ENCODE data around the gene ATP1A1.

The ATP1A1 gene

GRCh38 chr1:116372651-116373430 is at the start of gene ATP1A1:
Gene ATP1A1, plus strand, starts transcription at chr1:116373244. Its CDS starts 268 bp downstream, at chr1:116373512.
- DNase-seq (ENCODE audit: low read depth in 2 of 2): peak; percentile 68 to 74

DNA sequence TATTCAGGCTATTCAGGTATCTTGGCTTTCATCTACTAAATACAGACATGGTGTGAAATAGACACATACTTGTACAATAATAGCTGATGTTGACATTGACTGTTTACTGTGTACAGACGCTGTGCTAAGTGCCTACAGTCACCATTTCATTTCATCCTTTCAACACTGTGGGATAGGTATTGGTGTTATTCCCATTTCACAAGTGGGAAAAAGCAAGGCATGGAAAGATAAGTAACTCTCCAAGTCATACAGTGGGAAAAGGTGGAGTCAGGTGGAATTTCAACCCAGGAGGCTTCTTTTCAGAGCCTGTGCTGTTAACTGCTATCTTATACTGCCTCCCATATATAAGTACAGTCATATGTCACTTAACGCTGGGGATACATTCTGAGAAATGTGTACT is 49.6 kb upstream of the ATP1A1 start:
- DNase-seq (ENCODE audit: low read depth in 2 of 2): no peak

GRCh38 chr1:116324411-116324810 is 48.6 kb upstream of the ATP1A1 start:
- DNase-seq (ENCODE audit: low read depth in 2 of 2): no peak

- DNase-seq (ENCODE audit: low read depth in 2 of 2): no peak
These were observed 47.9 kb upstream of the ATP1A1 start for GRCh38 chr1:116325104-116325503.

GRCh38 chr1:116325922-116326321 is 47.1 kb upstream of the ATP1A1 start:
- DNase-seq (ENCODE audit: low read depth in 2 of 2): no peak

- DNase-seq (ENCODE audit: low read depth in 2 of 2): no peak
These were observed 46.6 kb upstream of the ATP1A1 start for GRCh38 chr1:116326486-116326885.

GRCh38 chr1:116328671-116329070 is 44.4 kb upstream of the ATP1A1 start:
- DNase-seq (ENCODE audit: low read depth in 2 of 2): no peak

- DNase-seq (ENCODE audit: low read depth in 2 of 2): no peak
These were observed 43.3 kb upstream of the ATP1A1 start for GRCh38 chr1:116329524-116330341.

GRCh38 chr1:116330342-116330652 is 42.7 kb upstream of the ATP1A1 start:
- DNase-seq (ENCODE audit: low read depth in 2 of 2): no peak

GRCh38 chr1:116330846-116331245 is 42.2 kb upstream of the ATP1A1 start:
- no peak for DNase-seq (ENCODE audit: low read depth in 2 of 2)

DNA sequence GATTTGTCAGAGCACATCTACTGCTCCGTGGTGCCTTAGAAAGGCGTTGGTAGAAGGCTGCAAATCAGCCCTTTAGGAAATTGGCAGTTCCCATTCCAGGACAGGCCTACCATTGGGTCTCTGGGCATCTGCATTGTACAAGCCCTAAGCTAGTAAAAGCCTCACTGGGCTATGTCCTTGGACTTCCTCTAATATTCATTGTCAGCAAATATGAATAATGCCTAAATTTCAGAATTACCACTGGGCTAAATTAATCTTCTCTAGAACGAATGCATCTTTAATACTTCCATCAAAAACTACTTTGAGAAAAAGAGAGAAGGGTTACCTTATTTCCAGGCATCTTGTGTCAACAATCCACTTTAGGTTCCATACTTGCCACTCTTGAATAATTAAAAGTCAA is 41.5 kb upstream of the ATP1A1 start:
- DNase-seq (ENCODE audit: low read depth in 2 of 2): no peak

- no peak for DNase-seq (ENCODE audit: low read depth in 2 of 2)
These were observed 40.6 kb upstream of the ATP1A1 start for GRCh38 chr1:116332451-116332850.

DNA sequence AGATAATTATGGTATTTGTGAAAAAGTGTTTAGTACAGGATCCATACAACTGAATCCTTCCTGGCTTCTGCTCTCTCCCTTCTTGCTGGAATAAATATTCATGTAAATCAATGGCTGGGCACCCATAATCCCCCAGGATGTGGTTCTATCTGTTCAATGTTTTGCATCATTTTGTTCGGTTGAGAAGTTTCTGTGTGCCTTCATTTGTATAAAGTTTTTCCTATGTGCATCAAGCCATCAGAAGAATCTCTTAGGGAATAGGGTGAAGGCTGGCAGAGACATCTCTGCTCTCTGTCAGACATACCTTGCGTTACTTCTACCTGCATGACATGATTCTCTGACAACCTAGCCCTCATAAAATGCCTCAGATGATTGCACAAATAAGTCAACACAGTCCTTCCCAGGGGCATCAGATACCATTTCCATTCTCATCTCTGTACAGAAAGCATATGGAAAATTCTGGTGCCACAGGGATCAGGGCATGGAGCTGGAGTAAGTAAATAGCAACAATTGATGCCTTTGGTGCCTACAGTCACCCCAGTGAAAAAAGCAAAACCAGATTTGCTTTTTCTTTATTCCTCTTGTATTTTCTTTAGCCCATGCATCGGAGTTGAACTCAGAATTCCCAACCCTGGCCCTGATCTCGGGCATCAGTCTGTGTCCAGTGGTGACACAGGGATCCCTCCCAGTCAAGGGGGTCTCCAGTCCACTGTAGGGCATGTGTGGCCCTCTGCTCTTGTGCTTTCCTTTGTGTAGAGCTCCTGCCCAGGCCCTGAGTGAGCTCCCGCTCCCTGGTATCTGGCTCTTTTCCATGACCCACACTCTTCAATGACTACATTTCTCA is 39.7 kb upstream of the ATP1A1 start:
- no peak for DNase-seq (ENCODE audit: low read depth in 2 of 2)

DNA sequence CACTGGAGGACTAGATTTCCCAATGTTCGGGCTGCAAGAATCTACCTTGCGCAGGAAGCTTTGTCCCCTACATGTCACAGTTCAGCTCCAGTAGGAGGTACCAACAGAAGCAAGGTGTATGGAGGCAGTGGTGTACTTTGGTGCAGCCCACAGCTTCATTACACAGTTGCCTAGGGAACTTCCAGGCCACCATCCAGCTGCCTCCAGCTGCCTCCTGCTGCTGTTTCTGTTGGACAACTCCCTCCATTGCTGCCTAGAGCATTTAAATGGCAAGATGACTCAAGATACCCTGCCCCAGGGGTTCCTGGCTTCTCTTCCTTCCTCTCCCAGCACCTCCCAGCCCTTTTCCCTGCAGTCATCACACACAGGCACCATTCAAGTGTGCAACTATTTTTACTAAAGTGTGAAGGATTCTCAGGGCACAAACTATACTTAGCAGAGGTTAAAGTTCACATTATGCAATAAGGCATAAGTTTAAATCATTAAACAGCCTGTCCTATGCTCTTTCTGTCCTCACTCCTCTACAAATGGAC is 39.0 kb upstream of the ATP1A1 start:
- no peak for DNase-seq (ENCODE audit: low read depth in 2 of 2)

GRCh38 chr1:116334868-116335635 is 38.0 kb upstream of the ATP1A1 start:
- DNase-seq (ENCODE audit: low read depth in 2 of 2): no peak

GRCh38 chr1:116335850-116336624 is 37.0 kb upstream of the ATP1A1 start:
- DNase-seq (ENCODE audit: low read depth in 2 of 2): no peak

DNA sequence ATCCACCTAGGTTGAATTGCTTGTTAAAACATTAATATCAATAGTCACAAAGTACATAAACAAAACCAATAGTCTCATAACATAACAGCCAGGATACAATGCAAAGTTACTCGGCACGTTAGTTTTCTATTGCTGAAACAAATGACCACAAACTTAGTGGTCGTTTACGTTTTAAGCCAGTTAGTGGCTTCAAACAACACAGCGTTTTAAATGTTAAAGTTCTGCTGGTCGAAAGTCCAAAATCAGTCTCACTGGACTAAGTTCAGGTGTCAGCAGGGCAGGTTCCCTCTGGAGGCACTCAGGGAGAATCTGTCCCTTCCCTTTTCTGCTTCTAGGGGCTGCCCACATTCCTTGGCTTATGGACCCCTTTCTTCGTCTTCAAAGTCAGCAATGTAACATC is 35.6 kb upstream of the ATP1A1 start:
- DNase-seq (ENCODE audit: low read depth in 2 of 2): no peak

DNA sequence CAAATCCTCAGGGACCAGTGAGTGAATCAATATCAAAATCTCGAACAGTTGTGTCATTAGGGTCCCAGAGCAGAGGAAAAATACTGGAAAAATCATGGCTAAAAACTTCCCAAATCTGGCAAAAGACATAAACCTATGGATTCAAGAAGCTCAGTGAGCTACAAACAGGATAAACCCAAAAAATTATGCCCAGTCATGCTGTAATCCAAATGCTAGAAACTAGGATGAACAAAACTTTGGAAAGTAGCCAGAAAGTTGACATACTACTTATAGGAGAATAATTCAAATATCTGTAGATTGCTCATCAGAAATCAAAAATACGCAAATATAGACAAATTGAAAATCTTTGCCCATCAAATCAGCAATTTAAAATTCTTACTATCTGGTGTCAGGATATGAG is 34.6 kb upstream of the ATP1A1 start:
- DNase-seq (ENCODE audit: low read depth in 2 of 2): no peak

- no peak for DNase-seq (ENCODE audit: low read depth in 2 of 2)
These were observed 32.4 kb upstream of the ATP1A1 start for GRCh38 chr1:116340506-116341231.

GRCh38 chr1:116343019-116343418 is 30.0 kb upstream of the ATP1A1 start:
- no peak for DNase-seq (ENCODE audit: low read depth in 2 of 2)

Data from fibroblast of skin of left quadriceps (primary cell).